Measurements from ENCODE around the gene RNF183.
"Not testable (repeated sequence)": the region's sequence is repeated elsewhere in the genome, so short reads cannot be mapped to it uniquely, and the experiment has no call there.

The RNF183 gene

GRCh38 chr9:113316030-113316429, 12.9 kb upstream of the RNF183 start:
- DNase-seq (ENCODE audit: low read depth, low spot score) = no peak

GRCh38 chr9:113315231-113315630, 12.1 kb upstream of the RNF183 start:
- no peak for DNase-seq (ENCODE audit: low read depth, low spot score)

- DNase-seq (ENCODE audit: low read depth, low spot score) = no peak
Measured at GRCh38 chr9:113313261-113313660, 10.1 kb upstream of the RNF183 start.

GRCh38 chr9:113311961-113312360, 8.8 kb upstream of the RNF183 start:
- DNase-seq (ENCODE audit: low read depth, low spot score) = no peak

GRCh38 chr9:113310538-113310937, 7.4 kb upstream of the RNF183 start:
- DNase-seq (ENCODE audit: low read depth, low spot score) = no peak

- DNase-seq (ENCODE audit: low read depth, low spot score) = no peak
Measured at GRCh38 chr9:113309204-113309813, 6.1 kb upstream of the RNF183 start.

- no peak for DNase-seq (ENCODE audit: low read depth, low spot score)
Measured at GRCh38 chr9:113307396-113307975, 4.3 kb upstream of the RNF183 start.

- DNase-seq (ENCODE audit: low read depth, low spot score) = no peak
Measured at GRCh38 chr9:113306566-113306965, 3.4 kb upstream of the RNF183 start.

GRCh38 chr9:113301548-113301947, 1.6 kb downstream of the RNF183 start:
- DNase-seq (ENCODE audit: low read depth, low spot score) = no peak

GRCh38 chr9:113299800-113300292, 3.3 kb downstream of the RNF183 start:
- no peak for DNase-seq (ENCODE audit: low read depth, low spot score)

- no peak for DNase-seq (ENCODE audit: low read depth, low spot score)
Measured at GRCh38 chr9:113298924-113299770, 4.0 kb downstream of the RNF183 start.

GRCh38 chr9:113298311-113298710, 4.9 kb downstream of the RNF183 start:
- DNase-seq (ENCODE audit: low read depth, low spot score) = no peak

- DNase-seq (ENCODE audit: low read depth, low spot score) = no peak
Measured at GRCh38 chr9:113296796-113297558, 6.2 kb downstream of the RNF183 start.

GRCh38 chr9:113296247-113296646, 6.9 kb downstream of the RNF183 start:
- not testable (repeated sequence) for DNase-seq (ENCODE audit: low read depth, low spot score)

- no peak for DNase-seq (ENCODE audit: low read depth, low spot score)
Measured at GRCh38 chr9:113293285-113293878, 9.8 kb downstream of the RNF183 start.

GRCh38 chr9:113290052-113290607, 13.0 kb downstream of the RNF183 start:
- DNase-seq (ENCODE audit: low read depth, low spot score) = no peak

GRCh38 chr9:113289091-113289490, 14.1 kb downstream of the RNF183 start:
- no peak for DNase-seq (ENCODE audit: low read depth, low spot score)

GRCh38 chr9:113281356-113281755, 21.8 kb downstream of the RNF183 start:
- no peak for DNase-seq (ENCODE audit: low read depth, low spot score)

GRCh38 chr9:113278840-113279239, 24.3 kb downstream of the RNF183 start:
- no peak for DNase-seq (ENCODE audit: low read depth, low spot score)

GRCh38 chr9:113275157-113276131, 27.7 kb downstream of the RNF183 start, which contains the start of the genes CDC26 and PRPF4:
Gene CDC26 (minus strand): TSS chr9:113275572. CDS start chr9:113272507, 3,065 bp downstream.
Gene PRPF4 (plus strand): TSS chr9:113275658. CDS start chr9:113275744, 86 bp downstream.
- peak; percentile 93 for DNase-seq (ENCODE audit: low read depth, low spot score)

Data from activated naive CD8-positive, alpha-beta T cell treated with anti-CD3 and anti-CD28 coated beads, Interleukin-2, amount 50 U/mL, for 16 hours (primary cell).